Placental epithelial cell (primary cell): ENCODE measurements around the gene GTSF1L. TPM values are rescaled to one million over a fixed set of nuclear protein-coding genes. Genes with fewer than 3 reads are reported as not detected.

Experiments used
- total RNA-seq: library from RNA; depleted of rRNA; stranded (reverse); fragments of >200 nt; gene quantifications from 2 replicates; pipeline ENCODE4 v1.2.3, GENCODE V29; 2012

Gene GTSF1L
- not detected in 2 replicates for total RNA-seq

GRCh38 chr20:43726811-43727338, at the start of gene GTSF1L:
Gene GTSF1L (minus strand): TSS chr20:43727002. CDS start chr20:43726694, 308 bp downstream.

Other genes with a start within 250 kb of the GTSF1L start
- gene L3MBTL1, start 219.3 kb downstream of the GTSF1L start, total RNA-seq = 14.9 and 25.1 TPM in 2 replicates
- 0.11 and 2.7 TPM in 2 replicates for gene SGK2, start 168.0 kb downstream of the GTSF1L start, total RNA-seq
- 35.7 and 47.5 TPM in 2 replicates for gene IFT52, start 136.1 kb downstream of the GTSF1L start, total RNA-seq
- 6.3 and 45.0 TPM in 2 replicates for gene MYBL2, start 59.9 kb downstream of the GTSF1L start, total RNA-seq
- gene TOX2, start 187.8 kb upstream of the GTSF1L start, total RNA-seq = not detected in 2 replicates